Activated B cell treated with CpG ODN at 0.5 μM for 24 hours (primary cell): ENCODE results near the gene RPS6KA5. TPM values are rescaled to one million over a fixed set of nuclear protein-coding genes. Genes with fewer than 3 reads are reported as not detected.
"Not testable (repeated sequence)": the region's sequence is repeated elsewhere in the genome, so short reads cannot be mapped to it uniquely, and the experiment has no call there.

ENCODE experiments used
- ATAC-seq: fragments of 200-7000 bp; cut with Tn5 transposase; one replicate; pipeline ENCODE4 v1.10.0; 2021; ENCODE audit warnings: low read depth, mild to moderate bottlenecking, moderate library complexity
- CTCF ChIA-PET: fragments of 350-600 bp; sonication (Branson Sonifier 250); formaldehyde crosslinking; loops from one replicate; lab custom pipeline; 2021; ENCODE audit warnings: antibody characterized with exemption; lab: Charles Lee
- POLR2A ChIA-PET: fragments of 350-600 bp; sonication (Branson Sonifier 250); formaldehyde crosslinking; loops from one replicate; lab custom pipeline; 2021; ENCODE audit warnings: antibody characterized with exemption; lab: Charles Lee
- DNase-seq: peaks from one replicate; pipeline ENCODE4 v3.0.0; 2022
- H3K27ac Mint-ChIP-seq: one replicate; pipeline ENCODE4 v1.8.0; 2020; ENCODE audit warnings: mixed read lengths
- H3K27me3 Mint-ChIP-seq: one replicate; pipeline ENCODE4 v1.8.0; 2021; ENCODE audit warnings: mixed read lengths
- H3K36me3 Mint-ChIP-seq: one replicate; pipeline ENCODE4 v1.8.0; 2021; ENCODE audit warnings: low read depth, mixed read lengths
- H3K4me1 Mint-ChIP-seq: one replicate; pipeline ENCODE4 v1.8.0; 2021; ENCODE audit warnings: mixed read lengths
- H3K4me3 Mint-ChIP-seq: one replicate; pipeline ENCODE4 v1.8.0; 2020; ENCODE audit warnings: mild to moderate bottlenecking, mixed read lengths
- H3K9me3 Mint-ChIP-seq: one replicate; pipeline ENCODE4 v1.8.0; 2020; ENCODE audit warnings: mixed read lengths
- intact Hi-C: fragments of 100-400 bp; cut with micrococcal nuclease; formaldehyde crosslinking; loops from one replicate; pipeline ENCODE4 v1.15.1; 2024
- total RNA-seq: library from RNA; stranded (reverse); gene quantifications from 2 replicates; pipeline ENCODE4 v1.2.3, GENCODE V29; 2022
- TF ChIP-seq, protein P1 (sequence below): fragments of 200-600 bp; IDR thresholded peaks from one replicate; pipeline ENCODE4 v1.8.0; 2022; ENCODE audit warnings: antibody characterized with exemption, mild to moderate bottlenecking

RPS6KA5 gene
- total RNA-seq, result 13.3 and 16.3 TPM in 2 replicates

DNA sequence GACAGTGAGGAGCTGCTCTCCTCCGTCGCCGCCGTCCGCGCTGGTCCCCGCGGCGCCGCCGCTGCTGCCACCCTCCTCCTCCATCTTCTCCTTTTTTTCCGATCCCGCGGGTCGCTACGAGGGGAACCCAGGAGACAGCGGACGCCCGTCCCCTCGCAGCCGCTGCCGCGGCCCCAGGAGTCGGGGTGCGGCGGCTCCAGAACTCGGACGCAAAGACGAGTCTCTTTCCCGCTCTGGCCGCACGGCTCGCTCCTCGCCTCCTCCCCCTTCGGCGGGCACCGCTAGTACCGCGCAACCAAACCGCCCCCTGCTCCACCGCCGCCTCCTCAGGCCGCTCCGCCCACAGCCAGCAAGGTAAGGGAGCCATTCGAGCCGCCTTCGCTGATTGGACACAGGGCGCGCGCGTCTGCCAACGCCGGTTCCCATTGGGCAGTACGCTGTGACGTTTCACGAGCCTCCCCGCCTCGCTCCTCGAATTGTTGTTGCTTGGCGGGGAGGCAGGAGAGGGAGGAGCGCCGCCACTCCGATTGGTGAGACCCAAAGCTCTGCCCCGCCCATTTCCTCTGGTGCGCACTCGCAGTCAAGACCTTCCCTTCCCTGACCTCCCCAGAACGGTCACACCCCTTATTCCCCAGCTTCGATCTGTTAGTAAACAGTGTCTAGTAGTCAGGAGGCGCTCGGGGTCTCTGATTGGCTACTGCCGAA is at the start of gene RPS6KA5:
Gene RPS6KA5 (minus strand): TSS at position 291 of the 705 bp plus-strand sequence. CDS start 207 bp downstream, at position 84.
- H3K4me1 Mint-ChIP-seq, result peaks cover 41% of the 10 kb centered on the region
- POLR2A ChIA-PET, result interaction anchor here (0.5 to 4.6 kb wide), 34 partner anchors 9 to 663 kb away, joined by 3 to 90 read pairs (median 4); partner anchors contain the start of gene DGLUCY

DNA sequence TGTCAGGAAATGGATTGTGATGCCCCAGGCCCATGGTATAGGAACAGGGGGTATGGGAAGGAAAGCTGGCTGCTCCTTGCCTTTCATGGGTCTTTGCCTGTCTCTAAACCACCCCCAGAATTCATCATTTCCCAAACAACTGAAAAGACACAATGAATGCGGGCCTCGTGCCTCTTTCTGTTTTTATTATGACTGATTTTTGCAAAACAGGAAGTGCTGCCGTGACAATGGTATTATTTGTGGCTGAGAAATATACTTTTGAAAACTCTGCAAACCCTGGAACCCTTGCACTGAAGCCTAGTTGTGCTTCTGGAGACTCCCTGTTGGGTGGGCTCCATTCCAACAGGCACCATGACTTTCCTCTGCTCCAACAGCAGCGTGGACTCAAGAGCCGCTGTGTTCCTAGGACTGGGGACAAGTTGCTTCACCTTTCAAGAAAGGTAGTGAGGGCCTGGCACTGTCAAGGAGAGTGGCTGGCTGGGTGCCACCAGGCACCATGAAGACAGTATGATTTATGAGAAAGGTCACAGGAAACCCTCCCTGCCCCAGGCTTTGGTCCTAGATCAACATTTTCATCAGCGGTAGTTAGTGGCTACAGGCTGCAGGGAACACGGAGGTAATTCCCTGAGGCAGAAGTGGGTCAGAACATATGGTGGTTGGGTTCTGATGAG is 48.6 kb upstream of the RPS6KA5 start:
- H3K4me1 Mint-ChIP-seq, result peaks cover 40% of the 10 kb centered on the region
- ATAC-seq, result no peak
- H3K27me3 Mint-ChIP-seq, result no peaks in the 10 kb centered on the region
- CTCF ChIA-PET, result no interaction called here
- H3K4me3 Mint-ChIP-seq, result no peak overlapping the region
- POLR2A ChIA-PET, result no interaction called here
- DNase-seq, result no peak
- TF ChIP-seq, protein P1, sequence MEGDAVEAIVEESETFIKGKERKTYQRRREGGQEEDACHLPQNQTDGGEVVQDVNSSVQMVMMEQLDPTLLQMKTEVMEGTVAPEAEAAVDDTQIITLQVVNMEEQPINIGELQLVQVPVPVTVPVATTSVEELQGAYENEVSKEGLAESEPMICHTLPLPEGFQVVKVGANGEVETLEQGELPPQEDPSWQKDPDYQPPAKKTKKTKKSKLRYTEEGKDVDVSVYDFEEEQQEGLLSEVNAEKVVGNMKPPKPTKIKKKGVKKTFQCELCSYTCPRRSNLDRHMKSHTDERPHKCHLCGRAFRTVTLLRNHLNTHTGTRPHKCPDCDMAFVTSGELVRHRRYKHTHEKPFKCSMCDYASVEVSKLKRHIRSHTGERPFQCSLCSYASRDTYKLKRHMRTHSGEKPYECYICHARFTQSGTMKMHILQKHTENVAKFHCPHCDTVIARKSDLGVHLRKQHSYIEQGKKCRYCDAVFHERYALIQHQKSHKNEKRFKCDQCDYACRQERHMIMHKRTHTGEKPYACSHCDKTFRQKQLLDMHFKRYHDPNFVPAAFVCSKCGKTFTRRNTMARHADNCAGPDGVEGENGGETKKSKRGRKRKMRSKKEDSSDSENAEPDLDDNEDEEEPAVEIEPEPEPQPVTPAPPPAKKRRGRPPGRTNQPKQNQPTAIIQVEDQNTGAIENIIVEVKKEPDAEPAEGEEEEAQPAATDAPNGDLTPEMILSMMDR, result no peak
- peak overlapping the region; percentile 71 for H3K27ac Mint-ChIP-seq
- H3K9me3 Mint-ChIP-seq, result no peaks in the 10 kb centered on the region
- H3K36me3 Mint-ChIP-seq, result no peaks in the 10 kb centered on the region
- intact Hi-C loops, result no loop called here

More for the DNA sequence above, at the start of gene RPS6KA5:
- Mint-ChIP-seq H3K27ac (peak within 1 kb of the TSS; percentile 78), H3K27me3 (no peaks in the 10 kb centered on the region), H3K36me3 (no peaks in the 10 kb centered on the region), H3K9me3 (peaks cover 2% of the 10 kb centered on the region), H3K4me3 (peak within 1 kb of the TSS; percentile 87)
- CTCF ChIA-PET, result interaction anchor here (0.7 to 4.4 kb wide), 11 partner anchors 10 to 227 kb away, joined by 3 to 21 read pairs (median 4); partner anchors contain the start of gene DGLUCY
- peak; percentile 95 for DNase-seq
- peak; percentile 82 for ATAC-seq
- TF ChIP-seq, protein P1, result no peak
- intact Hi-C loops, result loop anchor here (1.0 to 5.0 kb wide), 15 partner anchors 38 to 728 kb away; partner anchors contain the start of genes CCDC88C, DGLUCY, NRDE2 and PPP4R3A

DNA sequence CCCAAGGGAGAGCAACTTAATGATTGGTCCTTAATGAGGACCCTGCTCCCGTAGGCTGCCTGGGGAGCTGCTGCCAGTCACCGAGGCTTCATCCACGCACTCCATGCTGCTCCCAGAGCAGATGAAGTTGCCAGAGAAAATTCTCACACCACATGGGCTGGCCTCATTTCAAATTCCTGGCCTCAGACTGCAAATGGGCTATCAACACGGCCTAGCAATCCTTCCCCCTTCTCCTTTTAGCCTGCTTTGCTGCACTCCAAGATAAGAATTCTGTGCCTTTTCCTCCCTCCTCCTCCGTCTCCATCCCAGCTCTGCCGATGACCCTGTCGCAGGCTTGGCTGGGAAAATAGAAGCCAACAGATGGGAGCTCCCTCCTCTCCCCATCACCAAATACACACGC is 42.7 kb upstream of the RPS6KA5 start:
- DNase-seq (no peak), ATAC-seq (no peak)
- Mint-ChIP-seq H3K4me1 (peaks cover 7% of the 10 kb centered on the region), H3K27ac (no peak overlapping the region), H3K9me3 (no peaks in the 10 kb centered on the region), H3K4me3 (no peak overlapping the region), H3K36me3 (no peaks in the 10 kb centered on the region), H3K27me3 (no peaks in the 10 kb centered on the region)
- intact Hi-C loops, result no loop called here
- POLR2A ChIA-PET, result no interaction called here
- CTCF ChIA-PET, result no interaction called here
- TF ChIP-seq, protein P1, result no peak

DNA sequence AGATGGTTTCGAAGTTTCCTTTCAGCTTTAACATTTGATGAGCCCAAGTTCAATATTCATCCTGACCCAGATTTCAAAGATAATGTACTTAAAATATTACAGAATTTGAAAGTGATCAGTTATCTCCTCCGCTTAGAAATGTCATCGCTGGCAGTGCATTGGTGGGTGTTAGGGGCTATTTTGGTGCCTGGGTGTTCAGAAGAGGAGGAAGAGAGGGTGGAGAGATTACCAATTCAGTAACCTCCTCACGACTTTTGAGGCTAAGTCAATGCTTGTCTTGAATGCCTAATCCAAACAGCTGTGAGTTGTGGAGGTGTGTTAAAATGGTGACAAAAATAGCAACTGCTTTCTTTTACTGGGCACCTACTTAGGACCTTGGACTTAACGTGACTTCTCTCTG is 39.7 kb upstream of the RPS6KA5 start:
- intact Hi-C loops, result no loop called here
- no peak for ATAC-seq
- no peak overlapping the region for H3K27ac Mint-ChIP-seq
- no peaks in the 10 kb centered on the region for H3K9me3 Mint-ChIP-seq
- no peak overlapping the region for H3K4me3 Mint-ChIP-seq
- TF ChIP-seq, protein P1, result no peak
- no peaks in the 10 kb centered on the region for H3K27me3 Mint-ChIP-seq
- no peaks in the 10 kb centered on the region for H3K36me3 Mint-ChIP-seq
- H3K4me1 Mint-ChIP-seq, result no peaks in the 10 kb centered on the region
- POLR2A ChIA-PET, result interaction anchor here (1.3 to 1.6 kb wide), 2 partner anchors 14 to 15 kb away, joined by 4 read pairs; partner anchors contain the start of gene DGLUCY
- CTCF ChIA-PET, result no interaction called here
- no peak for DNase-seq

DNA sequence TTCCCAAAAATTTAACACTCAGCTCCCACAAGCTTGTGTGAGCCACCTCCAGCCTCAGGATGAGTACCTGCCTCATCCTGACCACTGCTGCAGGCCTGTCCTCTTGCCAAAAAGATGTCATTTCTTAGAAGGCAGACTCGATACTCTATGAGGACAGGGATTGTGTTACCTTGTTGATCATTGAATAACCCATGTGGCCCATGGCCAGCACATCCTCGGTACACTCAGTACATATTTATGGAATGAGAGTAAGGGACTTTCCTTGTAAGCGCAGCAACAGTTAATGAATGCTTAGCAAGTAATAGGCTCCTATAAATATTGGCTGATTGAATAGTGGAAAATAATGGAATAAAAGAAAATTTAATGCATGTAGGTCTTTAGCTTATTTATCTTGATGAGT is 38.1 kb upstream of the RPS6KA5 start:
- no peaks in the 10 kb centered on the region for H3K9me3 Mint-ChIP-seq
- no peak overlapping the region for H3K4me3 Mint-ChIP-seq
- H3K27ac Mint-ChIP-seq, result no peak overlapping the region
- ChIA-PET POLR2A (interaction anchor here (0.6 kb wide), 1 partner anchor 29 kb away, joined by 3 read pairs; no protein-coding TSS in a partner anchor), CTCF (interaction anchor here (0.6 kb wide), 1 partner anchor 119 kb away, joined by 3 read pairs; no protein-coding TSS in a partner anchor)
- DNase-seq (no peak), ATAC-seq (no peak)
- no peaks in the 10 kb centered on the region for H3K27me3 Mint-ChIP-seq
- H3K36me3 Mint-ChIP-seq, result no peaks in the 10 kb centered on the region
- H3K4me1 Mint-ChIP-seq, result no peaks in the 10 kb centered on the region
- TF ChIP-seq, protein P1, result no peak
- intact Hi-C loops, result no loop called here

DNA sequence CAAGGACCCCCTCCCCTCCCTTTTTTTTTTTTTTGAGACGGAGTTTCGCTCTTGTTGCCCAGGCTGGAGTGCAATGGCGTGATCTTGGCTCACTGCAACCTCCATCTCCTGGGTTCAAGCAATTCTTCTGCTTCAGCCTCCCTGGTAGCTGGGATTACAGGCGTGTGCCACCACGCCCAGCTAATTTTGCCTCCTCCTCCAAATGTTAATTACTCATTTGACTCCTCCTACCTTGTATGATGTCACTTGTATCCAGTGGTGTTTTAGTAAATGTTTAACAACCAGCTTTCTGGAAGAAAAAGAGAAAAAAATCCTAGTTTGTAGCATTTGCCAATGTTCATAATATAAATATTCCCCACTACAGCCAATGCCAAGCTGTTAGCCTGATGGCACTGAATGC is 37.2 kb upstream of the RPS6KA5 start:
- H3K9me3 Mint-ChIP-seq, H3K4me3 Mint-ChIP-seq, ATAC-seq, CTCF ChIA-PET, H3K27me3 Mint-ChIP-seq, H3K27ac Mint-ChIP-seq, H3K4me1 Mint-ChIP-seq, intact Hi-C loops, H3K36me3 Mint-ChIP-seq, DNase-seq: not testable (repeated sequence)
- POLR2A ChIA-PET, result interaction anchor here (0.6 kb wide), 1 partner anchor 25 kb away, joined by 3 read pairs; no protein-coding TSS in a partner anchor
